ENCODE measurements around the gene ADGRG1. TPM values are rescaled to one million over a fixed set of nuclear protein-coding genes. Genes with fewer than 3 reads are reported as not detected.

The ADGRG1 gene
- total RNA-seq (2014; rRNA removed; shearing (Covaris generic)), result not detected in 2 replicates
- not detected in 2 replicates for total RNA-seq (2022)
- Bru-seq, nascent RNA, result percentile 3 among the genes with signal in this experiment
- BruChase-seq, experiment 1, labeled RNA remaining after a 6-hour chase, result percentile 9 among the genes with signal in this experiment
- BruChase-seq, experiment 2, labeled RNA remaining after a 2-hour chase, result percentile 6 among the genes with signal in this experiment
- long read RNA-seq, result 0 reads

- H3K27ac ChIP-seq (ENCODE audit: low read depth, low read length, poor library complexity, severe bottlenecking), result no peak within 1 kb of the TSS
- CTCF ChIA-PET (ENCODE audit: unreplicated experiment), result no interaction called here
- no peak within 1 kb of the TSS for H2AFZ ChIP-seq (ENCODE audit: low read length)
- H3K4me1 ChIP-seq (ENCODE audit: insufficient read depth, low read length, poor library complexity, severe bottlenecking), result no peaks in the 10 kb centered on the region
- POLR2A ChIA-PET, result no interaction called here
- intact Hi-C loops (cut with micrococcal nuclease; ENCODE audit: unreplicated experiment), result no loop called here
- no peaks in the 10 kb centered on the region for H4K20me1 ChIP-seq (ENCODE audit: insufficient read depth, low read length)
- no peaks in the 10 kb centered on the region for H3K79me2 ChIP-seq (ENCODE audit: insufficient read depth, low read depth, low read length)
- H3K9me2 ChIP-seq (ENCODE audit: insufficient read depth, low read length), result no peaks in the 10 kb centered on the region
- no peak for DNase-seq (ENCODE audit: low spot score)
- TF ChIP-seq CTCF (conservative IDR thresholded peaks at IDR 0.05; ENCODE audit: low read length), result no peak
- no peak for TF ChIP-seq EZH2phosphoT487 (IDR thresholded peaks at IDR 0.05; ENCODE audit: borderline replicate concordance, low read depth, low read length)
- no TSS peak for BruUV-seq (replicated peaks)
- no peak within 1 kb of the TSS for H3K4me2 ChIP-seq (ENCODE audit: low read length)
- H3K36me3 ChIP-seq (ENCODE audit: insufficient read depth, low read length), result no peaks in the 10 kb centered on the region
- no peaks in the 10 kb centered on the region for H3K9me3 ChIP-seq (ENCODE audit: low read length)
- H3K4me3 ChIP-seq (ENCODE audit: low read depth, low read length, poor library complexity, severe bottlenecking), result no peak within 1 kb of the TSS
Observed at GRCh38 chr16:57628008-57628781, at the start of gene ADGRG1. Gene ADGRG1, plus strand, starts transcription at chr16:57628630. Its CDS starts 21,658 bp downstream, at chr16:57650288.

- H3K9me2 ChIP-seq (ENCODE audit: insufficient read depth, low read length), result no peaks in the 10 kb centered on the region
- H3K9me3 ChIP-seq (ENCODE audit: low read length), result no peaks in the 10 kb centered on the region
- H3K36me3 ChIP-seq (ENCODE audit: insufficient read depth, low read length), result no peaks in the 10 kb centered on the region
- H3K79me2 ChIP-seq (ENCODE audit: insufficient read depth, low read depth, low read length), result no peaks in the 10 kb centered on the region
- ChIA-PET CTCF (ENCODE audit: unreplicated experiment) (no interaction called here), POLR2A (no interaction called here)
- no TSS peak for BruUV-seq (replicated peaks)
- no peak overlapping the region for H3K4me2 ChIP-seq (ENCODE audit: low read length)
- no peaks in the 10 kb centered on the region for H3K4me1 ChIP-seq (ENCODE audit: insufficient read depth, low read length, poor library complexity, severe bottlenecking)
- H4K20me1 ChIP-seq (ENCODE audit: insufficient read depth, low read length), result no peaks in the 10 kb centered on the region
- H2AFZ ChIP-seq (ENCODE audit: low read length), result no peak overlapping the region
- H3K27ac ChIP-seq (ENCODE audit: low read depth, low read length, poor library complexity, severe bottlenecking), result no peak overlapping the region
- DNase-seq (ENCODE audit: low spot score), result no peak
- intact Hi-C loops (cut with micrococcal nuclease; ENCODE audit: unreplicated experiment), result loop anchor here (5.0 to 10.0 kb wide), 2 partner anchors 143 to 425 kb away; partner anchors contain the start of genes USB1 and ZNF319
- H3K4me3 ChIP-seq (ENCODE audit: low read depth, low read length, poor library complexity, severe bottlenecking), result no peak overlapping the region
- TF ChIP-seq CTCF (conservative IDR thresholded peaks at IDR 0.05; ENCODE audit: low read length), result no peak
- no peak for TF ChIP-seq EZH2phosphoT487 (IDR thresholded peaks at IDR 0.05; ENCODE audit: borderline replicate concordance, low read depth, low read length)
Observed at GRCh38 chr16:57579361-57579665, 49.1 kb upstream of the ADGRG1 start.

All from OCI-LY7 (cell line).